Stimulated activated CD4-positive, alpha-beta T cell treated with anti-CD3 and anti-CD28 coated beads, Interleukin-15, amount 100 ng/mL, for 1 hour (primary cell): ENCODE data around the gene HOXC6.
"Not testable (repeated sequence)": the region's sequence is repeated elsewhere in the genome, so short reads cannot be mapped to it uniquely, and the experiment has no call there.

Experiments
- DNase-seq, 2 donors: peaks; one replicate each; pipeline ENCODE4 v3.0.0-alpha.2; 2020; ENCODE audit warnings: low read depth in 1 of 2, low spot score in 1 of 2

The HOXC6 gene

DNA sequence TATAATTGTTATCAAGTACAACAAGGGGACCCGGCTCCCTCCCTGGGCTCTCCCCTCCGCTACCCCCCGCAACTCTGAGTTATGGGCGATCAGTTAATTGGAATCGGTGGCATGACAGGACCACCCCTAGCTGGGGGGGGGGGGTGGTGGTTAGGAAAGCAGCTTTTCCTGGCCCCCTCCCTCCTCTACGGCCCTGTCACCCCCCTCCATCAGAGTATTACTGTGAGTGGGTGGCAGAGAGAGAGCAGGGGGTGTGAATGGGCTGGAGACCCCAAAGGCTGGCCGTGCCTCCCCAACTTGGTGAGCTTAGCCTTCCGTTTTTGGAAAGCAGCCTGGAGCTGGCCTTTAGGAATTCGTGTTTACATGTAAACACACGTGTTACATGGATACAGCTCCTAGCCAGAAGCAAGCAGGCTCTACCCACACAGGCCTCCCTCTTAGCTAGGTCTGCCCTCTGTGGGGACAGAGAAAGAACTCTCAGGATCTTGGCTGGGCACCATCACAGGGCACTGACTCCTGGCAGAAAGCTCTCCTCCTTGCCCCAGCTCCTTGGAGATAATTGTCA is 24.3 kb downstream of the HOXC6 start:
- no peak for DNase-seq

DNA sequence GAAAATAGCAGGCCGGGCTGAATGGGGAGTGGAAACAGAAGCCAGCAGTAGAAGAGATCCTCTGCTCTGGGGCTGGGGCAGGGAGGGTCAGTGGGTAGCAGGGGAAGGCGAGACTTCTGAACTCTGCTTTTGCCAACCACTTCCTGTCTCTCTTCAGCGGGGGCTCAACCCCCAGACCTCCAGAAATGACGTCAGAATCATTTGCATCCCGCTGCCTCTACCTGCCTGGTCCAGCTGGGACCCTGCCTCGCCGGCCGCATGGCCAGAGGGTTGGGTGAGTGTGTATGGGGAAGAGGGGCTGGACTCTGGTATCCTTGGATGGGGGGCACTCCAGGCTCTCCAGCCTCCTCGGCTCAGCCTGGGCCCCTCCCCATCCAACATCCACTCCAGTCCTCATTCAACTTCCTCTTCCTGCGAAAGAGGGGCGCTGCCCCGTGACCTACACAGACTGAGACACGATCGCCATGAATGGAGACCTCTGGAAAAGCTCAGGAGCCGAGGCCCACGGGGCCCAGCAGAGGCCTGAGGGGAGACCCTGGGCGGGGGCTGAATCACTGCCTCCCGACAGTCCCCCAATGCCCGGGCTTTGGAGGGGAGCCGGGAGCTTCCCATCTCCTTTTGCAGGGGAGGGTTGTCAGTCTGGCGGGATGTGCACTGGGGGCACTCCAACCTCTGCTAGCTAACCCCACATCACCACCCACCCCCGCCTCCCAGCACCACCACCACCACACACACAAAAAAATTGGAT is 24.9 kb downstream of the HOXC6 start:
- DNase-seq = no peak

DNA sequence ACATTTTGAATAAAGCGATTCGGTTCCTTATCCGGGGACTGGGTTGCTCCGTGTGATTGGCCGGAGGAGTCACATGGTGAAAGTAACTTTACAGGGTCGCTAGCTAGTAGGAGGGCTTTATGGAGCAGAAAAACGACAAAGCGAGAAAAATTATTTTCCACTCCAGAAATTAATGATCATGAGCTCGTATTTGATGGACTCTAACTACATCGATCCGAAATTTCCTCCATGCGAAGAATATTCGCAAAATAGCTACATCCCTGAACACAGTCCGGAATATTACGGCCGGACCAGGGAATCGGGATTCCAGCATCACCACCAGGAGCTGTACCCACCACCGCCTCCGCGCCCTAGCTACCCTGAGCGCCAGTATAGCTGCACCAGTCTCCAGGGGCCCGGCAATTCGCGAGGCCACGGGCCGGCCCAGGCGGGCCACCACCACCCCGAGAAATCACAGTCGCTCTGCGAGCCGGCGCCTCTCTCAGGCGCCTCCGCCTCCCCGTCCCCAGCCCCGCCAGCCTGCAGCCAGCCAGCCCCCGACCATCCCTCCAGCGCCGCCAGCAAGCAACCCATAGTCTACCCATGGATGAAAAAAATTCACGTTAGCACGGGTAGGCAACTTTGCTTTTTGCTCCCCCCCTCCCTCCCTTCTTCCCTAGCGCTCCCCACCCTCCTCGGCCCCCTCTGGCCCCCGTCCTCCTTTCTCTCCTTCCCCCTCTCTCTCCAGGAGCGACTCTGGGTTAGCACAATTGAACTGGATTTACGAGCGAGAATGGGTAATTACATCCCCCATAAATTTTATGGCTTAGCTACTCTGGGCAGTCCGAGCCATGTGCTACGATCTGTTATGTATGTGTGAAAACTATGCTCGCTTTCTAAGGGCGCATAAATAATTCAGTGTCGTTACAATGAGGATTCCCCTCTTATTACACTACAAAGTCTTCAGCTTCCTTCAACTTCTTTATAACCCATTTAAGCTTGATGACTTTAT is 25.8 kb downstream of the HOXC6 start, which contains the start of gene HOXC4:
HOXC4 (plus strand) TSS at position 85 of the 991 bp plus-strand sequence; CDS start at position 173, 88 bp downstream.
- no peak for DNase-seq

DNA sequence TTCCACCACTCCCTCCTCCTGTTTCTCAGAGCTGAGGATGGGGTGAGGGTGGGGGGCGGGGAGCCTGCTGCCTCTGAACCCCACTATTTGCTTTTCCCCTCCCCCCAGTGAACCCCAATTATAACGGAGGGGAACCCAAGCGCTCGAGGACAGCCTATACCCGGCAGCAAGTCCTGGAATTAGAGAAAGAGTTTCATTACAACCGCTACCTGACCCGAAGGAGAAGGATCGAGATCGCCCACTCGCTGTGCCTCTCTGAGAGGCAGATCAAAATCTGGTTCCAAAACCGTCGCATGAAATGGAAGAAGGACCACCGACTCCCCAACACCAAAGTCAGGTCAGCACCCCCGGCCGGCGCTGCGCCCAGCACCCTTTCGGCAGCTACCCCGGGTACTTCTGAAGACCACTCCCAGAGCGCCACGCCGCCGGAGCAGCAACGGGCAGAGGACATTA is 26.5 kb downstream of the HOXC6 start:
- DNase-seq = no peak

DNA sequence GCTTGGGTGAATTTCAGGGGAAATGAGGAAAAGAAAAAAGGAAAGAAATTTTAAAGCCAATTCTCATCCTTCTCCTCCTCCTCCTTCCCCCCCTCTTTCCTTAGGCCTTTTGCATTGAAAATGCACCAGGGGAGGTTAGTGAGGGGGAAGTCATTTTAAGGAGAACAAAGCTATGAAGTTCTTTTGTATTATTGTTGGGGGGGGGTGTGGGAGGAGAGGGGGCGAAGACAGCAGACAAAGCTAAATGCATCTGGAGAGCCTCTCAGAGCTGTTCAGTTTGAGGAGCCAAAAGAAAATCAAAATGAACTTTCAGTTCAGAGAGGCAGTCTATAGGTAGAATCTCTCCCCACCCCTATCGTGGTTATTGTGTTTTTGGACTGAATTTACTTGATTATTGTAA is 27.3 kb downstream of the HOXC6 start:
- no peak for DNase-seq

DNA sequence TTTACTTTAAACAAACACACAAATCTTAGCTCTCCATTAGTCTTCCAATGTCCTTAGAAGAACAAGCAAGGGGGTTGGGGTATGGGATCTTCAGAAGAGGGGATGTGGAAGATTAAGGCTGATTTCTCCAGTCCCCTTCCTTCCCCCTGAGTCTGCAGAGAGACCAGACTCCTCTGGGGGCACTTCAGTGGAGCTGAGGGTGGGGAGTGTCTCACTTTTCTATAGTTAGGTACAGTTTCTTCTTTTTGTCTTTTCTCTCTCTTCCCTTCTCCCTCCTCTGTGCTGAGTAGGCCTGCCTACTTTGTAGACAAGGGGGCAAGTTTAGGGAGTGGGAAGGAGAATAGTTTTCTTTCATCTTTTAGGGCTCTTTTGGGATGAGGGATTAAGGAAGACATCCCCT is 27.9 kb downstream of the HOXC6 start:
- no peak for DNase-seq

DNA sequence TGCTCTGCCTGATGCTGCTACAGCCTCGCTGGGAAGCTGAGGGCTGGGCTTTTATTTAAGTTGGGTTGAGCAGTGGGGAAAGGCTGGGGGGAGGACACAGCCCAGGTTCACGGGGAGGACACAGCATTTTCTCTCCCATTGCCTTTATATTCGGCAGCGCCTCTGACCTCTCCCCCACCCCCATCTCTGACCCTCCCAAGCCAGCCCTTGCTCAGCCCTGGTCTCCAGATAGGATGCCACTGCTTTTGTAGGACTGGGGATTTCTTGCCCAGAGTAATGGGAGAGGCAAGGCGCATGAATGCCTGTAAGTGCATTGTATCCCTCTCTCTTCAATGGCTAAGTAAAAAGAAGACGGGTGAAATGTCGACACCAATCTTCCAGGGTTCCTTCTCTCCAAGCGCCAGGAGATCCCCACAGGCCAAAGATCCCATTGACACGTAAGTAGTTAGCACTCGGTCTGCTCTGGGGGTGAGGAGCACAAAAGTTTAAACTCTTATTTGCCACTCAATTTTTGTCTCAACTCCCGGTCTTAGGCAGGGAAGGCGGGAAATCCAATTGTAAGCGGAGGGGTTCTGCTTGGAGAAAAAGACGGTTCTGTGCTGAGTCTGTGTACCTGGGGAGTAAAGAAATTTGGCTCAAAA is 30.0 kb downstream of the HOXC6 start:
- no peak for DNase-seq

DNA sequence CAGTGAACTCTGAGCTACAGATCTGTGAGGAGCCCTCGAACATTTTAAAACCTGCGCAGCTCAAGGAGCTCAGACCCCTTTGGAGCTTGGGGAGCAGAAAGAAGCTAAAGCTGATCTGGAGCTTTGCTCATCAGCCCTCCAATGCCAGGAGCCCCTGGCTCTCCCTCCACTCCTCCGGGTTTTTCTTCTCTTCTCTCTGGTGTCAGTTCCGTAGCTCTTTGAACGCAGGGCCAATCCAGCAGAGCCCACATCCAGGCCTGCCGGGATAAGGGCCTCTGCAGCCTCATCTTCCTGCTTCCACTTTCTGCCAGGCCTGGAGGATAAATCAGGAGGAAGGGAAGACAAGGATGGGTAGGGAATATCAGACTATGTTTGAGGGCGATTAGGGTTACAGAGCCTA is 31.4 kb downstream of the HOXC6 start:
- no peak for DNase-seq

DNA sequence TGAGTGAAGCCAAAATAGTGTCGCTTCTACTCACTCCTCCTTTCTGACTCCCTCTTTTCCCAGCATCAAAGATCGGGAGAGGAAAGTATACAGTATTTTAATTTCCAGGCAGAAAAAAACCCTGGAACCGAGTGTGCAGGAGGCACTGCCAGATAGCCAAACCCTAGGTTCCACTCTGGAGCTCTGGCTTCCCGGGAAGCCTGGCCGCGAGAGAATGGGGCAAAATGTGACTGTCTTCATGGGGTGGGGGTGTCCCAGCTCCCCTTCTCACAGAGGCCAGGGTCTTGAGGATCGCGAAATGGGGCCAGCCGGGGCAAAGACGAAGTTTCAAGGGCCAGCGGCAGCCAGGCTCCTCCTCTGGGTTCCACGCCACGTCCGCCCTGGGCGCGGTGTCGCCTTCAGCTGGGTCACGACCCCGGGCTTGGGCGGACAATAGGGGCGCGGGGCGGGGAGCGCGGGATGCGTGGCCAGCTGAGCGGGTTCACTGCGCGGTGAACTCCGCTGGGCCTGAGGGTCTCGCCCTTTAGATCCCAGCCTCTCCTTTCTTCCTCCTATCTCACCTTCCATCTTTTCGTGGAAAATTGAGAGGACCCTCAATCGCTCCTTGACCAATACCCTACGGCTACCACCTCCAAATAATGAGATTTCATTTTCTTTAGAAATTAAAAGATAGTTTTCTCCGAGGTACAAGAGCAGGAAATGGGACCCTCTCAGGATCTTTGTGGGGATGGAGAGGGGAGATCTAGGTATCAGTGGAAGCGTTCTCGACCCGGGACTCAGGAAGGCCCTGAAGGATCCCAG is 32.1 kb downstream of the HOXC6 start:
- DNase-seq = no peak

DNA sequence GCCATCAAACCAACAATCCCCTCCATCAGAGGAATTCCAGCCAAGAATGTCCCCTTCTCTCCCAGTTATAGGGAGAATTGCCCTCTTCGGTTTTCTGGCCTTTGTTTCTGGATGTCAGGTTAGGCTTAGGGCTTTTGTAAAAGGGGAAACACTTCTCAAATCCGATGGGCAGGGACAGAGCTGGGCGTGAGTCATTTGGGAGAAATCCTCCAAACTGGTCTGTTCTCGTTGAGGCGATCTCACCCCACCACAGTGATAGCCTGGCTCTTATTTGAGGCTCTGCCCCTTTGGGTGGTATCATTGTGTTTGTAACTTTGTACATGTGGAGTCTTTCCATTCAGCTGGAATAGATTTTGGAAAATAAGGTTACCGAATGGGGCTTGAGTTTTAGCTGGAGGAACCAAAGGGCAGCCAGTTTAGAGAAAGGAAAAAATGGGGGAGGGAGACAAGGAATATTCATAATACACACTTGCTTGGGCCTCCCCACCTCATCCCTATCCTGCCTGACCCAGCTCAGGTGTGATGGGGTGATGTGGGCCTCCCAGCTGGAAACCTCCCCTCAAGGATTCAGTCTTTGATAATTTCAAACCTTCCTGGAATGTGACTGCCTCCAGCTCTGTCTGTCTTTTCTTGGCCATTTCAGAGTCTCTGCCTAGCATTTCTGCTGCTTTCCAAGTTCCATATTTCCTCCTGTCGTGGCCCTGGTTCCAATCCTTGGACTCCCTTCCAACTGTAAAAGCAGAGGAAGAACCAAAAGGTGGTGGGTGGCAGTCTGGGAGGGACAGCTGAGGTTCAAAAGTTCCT is 32.9 kb downstream of the HOXC6 start:
- no peak for DNase-seq

DNA sequence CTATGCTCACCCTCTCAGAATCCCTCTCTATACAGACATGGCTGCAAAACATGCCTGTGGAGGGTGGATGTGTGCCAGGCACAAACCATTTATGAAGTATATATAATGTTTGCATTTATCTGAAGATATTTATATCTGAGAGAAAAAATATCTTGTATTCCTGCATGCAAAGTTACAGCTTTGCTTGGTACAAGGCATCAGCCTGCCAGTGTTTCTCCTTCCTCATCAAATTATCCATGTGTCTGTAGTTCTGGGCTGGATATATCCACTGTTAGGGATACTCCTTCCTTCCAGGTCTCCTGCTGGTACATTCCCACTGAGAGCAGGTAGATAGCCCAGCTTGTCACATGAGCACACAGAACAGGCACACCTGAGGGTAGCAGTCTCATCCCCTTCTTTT is 37.4 kb downstream of the HOXC6 start:
- no peak for DNase-seq

DNA sequence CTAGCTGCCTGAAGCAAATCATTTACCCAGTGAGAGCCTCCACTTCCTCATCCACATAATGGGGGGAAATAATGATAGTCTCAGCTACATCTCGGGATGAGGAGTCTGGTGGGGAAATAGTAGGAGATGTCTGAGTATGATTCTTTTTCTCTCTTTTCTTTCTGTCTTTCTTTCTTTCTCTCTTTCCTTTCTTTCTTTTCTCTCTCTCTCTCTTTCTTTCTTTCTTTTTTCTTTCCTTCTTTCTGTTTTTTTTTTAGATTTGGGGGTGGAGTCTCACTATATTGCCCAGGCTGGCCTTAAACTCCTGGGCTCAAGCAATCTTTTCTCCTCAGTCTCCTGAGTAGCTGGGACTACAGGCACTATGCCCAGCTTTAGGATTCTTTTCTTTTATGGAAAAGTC is 38.2 kb downstream of the HOXC6 start:
- no peak for DNase-seq

DNA sequence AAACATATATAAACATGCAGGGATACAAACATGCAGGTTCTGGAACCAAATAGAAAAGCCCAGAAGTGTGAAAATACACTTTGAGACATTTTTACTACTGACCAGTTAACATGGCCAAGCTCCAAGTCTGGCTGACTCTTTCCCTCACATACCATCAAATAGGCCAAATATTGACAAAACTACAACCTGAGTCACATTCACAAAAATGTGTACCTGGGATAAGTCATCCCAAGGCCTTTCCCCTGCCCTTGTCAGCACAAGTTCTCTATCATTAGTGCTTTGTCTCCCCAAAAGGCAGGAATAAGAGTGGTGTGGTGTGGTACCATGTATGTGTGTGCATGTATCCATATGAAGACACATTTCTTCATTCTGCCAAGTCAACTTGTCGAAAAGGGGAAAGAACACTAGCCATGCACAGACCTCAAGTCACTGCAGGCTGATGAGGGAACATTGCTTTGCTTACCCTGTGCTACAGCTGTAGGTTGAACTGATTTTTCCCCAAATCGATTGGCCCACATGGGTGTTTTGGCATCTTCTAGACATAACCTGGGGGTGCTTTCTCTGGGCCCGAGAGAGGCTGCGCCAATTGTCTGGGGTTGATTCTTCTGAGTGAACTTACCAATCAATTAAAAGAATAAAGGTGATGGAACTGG is 40.3 kb downstream of the HOXC6 start:
- DNase-seq = no peak

DNA sequence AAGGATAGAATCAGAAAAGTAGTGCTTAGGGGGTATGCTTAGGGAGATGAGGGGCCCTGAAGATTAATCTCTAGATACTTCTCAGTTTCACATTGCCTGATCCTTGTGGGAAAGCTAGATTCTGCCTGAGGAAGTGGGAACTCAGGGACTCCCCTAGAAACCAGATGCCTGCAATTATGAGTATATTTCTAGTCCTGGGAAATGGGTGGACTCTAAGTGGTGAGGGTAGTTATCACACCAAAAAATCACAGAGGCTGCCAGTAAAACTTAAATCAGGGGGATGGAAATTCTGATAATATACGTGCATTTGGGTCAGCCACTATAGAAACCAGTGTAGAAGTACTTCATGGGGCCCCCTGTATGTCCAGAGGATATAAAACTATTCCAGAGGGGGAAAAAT is 43.7 kb downstream of the HOXC6 start:
- no peak for DNase-seq

DNA sequence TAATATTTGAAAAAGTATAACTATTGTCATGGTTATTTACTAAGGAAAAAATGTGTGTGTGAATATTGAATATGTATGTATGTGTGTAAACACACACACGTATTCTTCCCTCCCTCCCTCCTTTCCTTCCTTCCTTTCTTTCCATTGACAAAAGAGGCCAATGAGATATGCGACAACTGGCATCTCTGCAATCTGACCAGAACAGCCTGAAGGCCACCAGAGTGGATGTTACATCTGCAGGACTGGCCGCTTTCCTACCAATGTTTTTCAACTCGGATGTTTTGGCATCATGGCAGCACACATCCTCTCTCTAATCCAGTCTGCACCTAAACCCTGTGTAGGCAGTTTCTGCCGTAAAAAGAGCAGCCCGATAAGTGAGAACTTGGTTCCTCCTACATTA is 46.1 kb downstream of the HOXC6 start:
- DNase-seq = no peak

DNA sequence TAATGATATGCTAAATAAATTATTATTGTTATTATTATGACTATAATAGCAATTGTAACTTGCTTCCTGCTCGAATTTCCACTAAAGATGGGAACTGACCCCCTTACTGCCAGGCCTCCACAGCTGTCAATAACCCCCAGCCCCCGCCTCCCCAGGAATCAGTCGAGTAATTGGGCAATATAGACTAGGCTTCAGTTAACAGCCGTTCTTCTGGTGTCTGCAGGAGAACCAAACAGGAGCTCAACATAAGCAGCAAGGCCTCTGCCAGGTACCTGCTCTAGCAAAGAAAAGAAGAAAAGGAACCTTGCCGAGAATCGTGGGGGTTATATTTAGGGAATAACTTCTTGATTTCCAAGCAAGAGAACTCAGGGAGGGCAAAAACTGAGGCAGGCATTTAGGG is 47.2 kb downstream of the HOXC6 start:
- no peak for DNase-seq

DNA sequence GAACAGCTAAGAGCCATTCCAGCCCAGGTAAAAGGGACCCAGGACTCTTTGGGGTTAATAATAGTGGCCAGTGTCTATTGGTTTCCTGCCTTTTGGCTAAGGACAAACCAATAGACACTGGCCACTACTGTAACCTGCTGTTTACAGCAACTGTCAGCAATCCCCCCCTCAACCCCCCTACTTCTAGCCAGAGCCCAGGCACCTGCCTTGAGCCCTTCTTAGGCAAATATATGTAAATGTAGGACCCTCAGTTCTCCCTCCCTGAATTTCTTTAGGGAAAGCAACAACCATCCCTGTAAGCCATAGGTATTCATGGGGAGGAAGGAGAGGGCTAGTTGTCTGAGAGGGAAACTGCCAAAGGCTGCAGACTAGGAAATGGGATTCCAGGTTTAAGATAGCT is 47.7 kb downstream of the HOXC6 start:
- no peak for DNase-seq

DNA sequence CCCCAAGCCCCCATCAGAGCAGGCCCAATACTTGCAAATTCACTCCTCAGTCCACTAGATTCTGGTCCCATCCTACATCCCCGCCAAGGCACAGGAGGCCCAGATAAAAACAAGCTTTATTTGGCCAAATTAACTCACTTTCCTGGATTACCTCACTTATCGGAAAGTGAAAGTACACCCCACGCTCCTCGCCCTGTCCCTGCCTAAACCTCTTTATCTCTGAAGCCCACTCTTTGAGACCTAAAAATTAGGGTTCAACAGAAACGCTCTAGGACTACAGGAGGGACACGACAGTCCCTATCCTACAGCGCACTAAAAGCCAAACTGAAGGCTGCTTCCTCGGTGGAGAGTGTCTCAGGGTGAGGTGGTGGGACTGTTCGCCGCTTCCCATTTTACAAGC is 49.6 kb downstream of the HOXC6 start:
- not testable (repeated sequence) for DNase-seq

DNA sequence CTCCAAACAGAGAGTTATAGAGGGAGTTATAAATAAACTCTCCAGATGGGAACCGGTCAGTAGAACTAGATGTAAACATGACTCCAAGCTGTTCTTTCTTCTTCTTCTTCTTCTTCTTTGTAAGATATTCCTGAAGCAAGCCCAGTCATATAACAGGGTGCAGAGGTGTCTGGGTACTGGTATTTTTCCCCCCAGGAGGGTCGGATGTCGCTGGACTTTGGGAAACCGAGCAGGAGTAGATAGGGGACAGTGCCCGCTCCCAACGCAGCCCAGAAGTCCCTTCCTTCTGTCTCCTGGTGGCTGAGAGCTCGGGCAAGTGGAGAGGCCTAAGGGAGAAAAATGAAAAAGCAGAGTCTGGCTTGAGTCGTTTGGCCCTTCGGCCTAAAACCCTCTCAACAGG is 50.9 kb downstream of the HOXC6 start:
- DNase-seq = not testable (repeated sequence)
